OCI-LY7 (cell line): ENCODE data around the gene GID8. TPM values are rescaled to one million over a fixed set of nuclear protein-coding genes. Genes with fewer than 3 reads are reported as not detected.

ENCODE experiments used
- BruUV-seq: library from RNA; stranded (reverse); fragments of 400-500 nt; replicated peaks from 2 replicates; lab custom pipeline; 2021; lab: Mats Ljungman, UMichigan
- CTCF ChIA-PET: fragments of 300-600 bp; sonication (Branson Sonifier 250); formaldehyde crosslinking; loops from one replicate; lab custom pipeline; 2022; ENCODE audit warnings: antibody characterized with exemption; ENCODE audit not compliant: unreplicated experiment; lab: Charles Lee
- POLR2A ChIA-PET: fragments of 300-600 bp; sonication (Branson Sonifier 250); formaldehyde crosslinking; loops from one replicate; lab custom pipeline; 2022; ENCODE audit warnings: antibody characterized with exemption; lab: Charles Lee
- DNase-seq: peaks from one replicate; pipeline ENCODE4 v3.0.0-alpha.2; 2015; ENCODE audit warnings: low spot score
- H2AFZ ChIP-seq: fragments of 200-600 bp; sonication (generic), shearing (Covaris generic); 2 replicates; pipeline ENCODE4 v1.6.1; 2014; ENCODE audit warnings: mild to moderate bottlenecking, antibody characterized with exemption, low read length, moderate library complexity
- H3K27ac ChIP-seq: fragments of 200-600 bp; sonication (generic); 2 replicates; pipeline ENCODE4 v1.5.1; 2014; ENCODE audit warnings: mixed run types, low read depth, mild to moderate bottlenecking, moderate library complexity, low read length, inconsistent platforms; ENCODE audit not compliant: poor library complexity, severe bottlenecking
- H3K36me3 ChIP-seq: fragments of 200-600 bp; sonication (generic); 2 replicates; pipeline ENCODE4 v1.6.1; 2014; ENCODE audit warnings: mild to moderate bottlenecking, antibody characterized with exemption, low read length, moderate library complexity, mixed read lengths; ENCODE audit not compliant: insufficient read depth
- H3K4me1 ChIP-seq: fragments of 200-600 bp; sonication (generic); 2 replicates; pipeline ENCODE4 v1.5.1; 2014; ENCODE audit warnings: mild to moderate bottlenecking, low read length; ENCODE audit not compliant: insufficient read depth, poor library complexity, severe bottlenecking
- H3K4me2 ChIP-seq: fragments of 200-600 bp; sonication (generic); 2 replicates; pipeline ENCODE4 v1.6.1; 2014; ENCODE audit warnings: mild to moderate bottlenecking, low read length
- H3K4me3 ChIP-seq: fragments of 200-600 bp; sonication (generic); 2 replicates; pipeline ENCODE4 v1.5.1; 2014; ENCODE audit warnings: mild to moderate bottlenecking, low read depth, low read length; ENCODE audit not compliant: poor library complexity, severe bottlenecking
- H3K79me2 ChIP-seq: fragments of 200-600 bp; sonication (generic); 2 replicates; pipeline ENCODE4 v1.6.1; 2016; ENCODE audit warnings: low read depth, mild to moderate bottlenecking, low read length, moderate library complexity, mixed read lengths; ENCODE audit not compliant: insufficient read depth
- H3K9me2 ChIP-seq: fragments of 200-600 bp; sonication (generic); 2 replicates; pipeline ENCODE4 v1.6.1; 2016; ENCODE audit warnings: mild to moderate bottlenecking, low read length, mixed read lengths; ENCODE audit not compliant: insufficient read depth
- H3K9me3 ChIP-seq: fragments of 200-600 bp; sonication (generic); 2 replicates; pipeline ENCODE4 v1.6.1; 2014; ENCODE audit warnings: mild to moderate bottlenecking, mixed run types, low read length, mixed read lengths
- H4K20me1 ChIP-seq: fragments of 200-600 bp; sonication (generic); 2 replicates; pipeline ENCODE4 v1.6.1; 2014; ENCODE audit warnings: mild to moderate bottlenecking, antibody characterized with exemption, low read length, moderate library complexity, mixed read lengths; ENCODE audit not compliant: insufficient read depth
- CTCF ChIP-seq: fragments of 200-600 bp; sonication (generic); conservative IDR thresholded peaks from 2 replicates; pipeline ENCODE4 v1.5.1; 2014; ENCODE audit warnings: mild to moderate bottlenecking, antibody characterized with exemption, low read length, moderate library complexity, mixed read lengths
- EZH2phosphoT487 ChIP-seq: fragments of 200-600 bp; sonication (generic); IDR thresholded peaks from 2 replicates; pipeline ENCODE4 v1.6.1; 2018; ENCODE audit warnings: low read depth, borderline replicate concordance, mild to moderate bottlenecking, mixed run types, antibody characterized with exemption, low read length, moderate library complexity, mixed read lengths
- intact Hi-C: fragments of 100-400 bp; cut with micrococcal nuclease; formaldehyde crosslinking; loops from one replicate; pipeline ENCODE4 v1.10.0; 2022; ENCODE audit not compliant: unreplicated experiment
- total RNA-seq, 2 experiments: library from RNA; depleted of rRNA in 1 of 2; stranded (reverse); fragments of >200 nt in 1 of 2; shearing (Covaris generic) in 1 of 2; gene quantifications; 2 replicates each; pipeline ENCODE4 v1.2.3, GENCODE V29; 2014 to 2022

Gene GID8
- total RNA-seq, 2 experiments from 2014 or later, result 28.7 to 47.7 TPM

GRCh38 chr20:62896526-62896925 lies 41.4 kb upstream of the GID8 start:
- Histone ChIP-seq H2AFZ (no peak overlapping the region), H3K27ac (no peak overlapping the region), H3K4me3 (no peak overlapping the region), H3K4me1 (peaks cover 15% of the 10 kb centered on the region), H3K36me3 (peaks cover 73% of the 10 kb centered on the region), H3K4me2 (no peak overlapping the region), H4K20me1 (no peaks in the 10 kb centered on the region), H3K79me2 (no peaks in the 10 kb centered on the region), H3K9me3 (no peaks in the 10 kb centered on the region), H3K9me2 (no peaks in the 10 kb centered on the region)
- ChIA-PET CTCF (no interaction called here), POLR2A (no interaction called here)
- DNase-seq, result no peak
- intact Hi-C loops, result no loop called here
- no TSS peak for BruUV-seq
- no peak for TF ChIP-seq EZH2phosphoT487
- no peak for TF ChIP-seq CTCF

- Histone ChIP-seq H3K4me2 (no peak overlapping the region), H2AFZ (no peak overlapping the region), H4K20me1 (no peaks in the 10 kb centered on the region), H3K79me2 (no peaks in the 10 kb centered on the region), H3K27ac (no peak overlapping the region), H3K9me3 (no peaks in the 10 kb centered on the region), H3K36me3 (peaks cover 73% of the 10 kb centered on the region), H3K9me2 (no peaks in the 10 kb centered on the region), H3K4me3 (no peak overlapping the region), H3K4me1 (peaks cover 15% of the 10 kb centered on the region)
- POLR2A ChIA-PET, result no interaction called here
- BruUV-seq, result no TSS peak
- TF ChIP-seq CTCF (no peak), EZH2phosphoT487 (no peak)
- CTCF ChIA-PET, result no interaction called here
- DNase-seq, result no peak
- intact Hi-C loops, result no loop called here
These were observed 40.3 kb upstream of the GID8 start for GRCh38 chr20:62897666-62898065.

GRCh38 chr20:62898093-62898964 lies 39.6 kb upstream of the GID8 start:
- intact Hi-C loops, result no loop called here
- POLR2A ChIA-PET, result interaction anchor here (1.4 kb wide), 1 partner anchor 55 kb away, joined by 4 read pairs; no protein-coding TSS in a partner anchor

More at GRCh38 chr20:62898093-62898964, 39.6 kb upstream of the GID8 start:
- no peak for DNase-seq
- Histone ChIP-seq H3K4me1 (peaks cover 15% of the 10 kb centered on the region), H3K27ac (no peak overlapping the region), H3K9me3 (no peaks in the 10 kb centered on the region), H3K79me2 (no peaks in the 10 kb centered on the region), H3K4me2 (no peak overlapping the region), H3K4me3 (no peak overlapping the region), H4K20me1 (no peaks in the 10 kb centered on the region), H3K36me3 (peaks cover 73% of the 10 kb centered on the region), H3K9me2 (no peaks in the 10 kb centered on the region), H2AFZ (no peak overlapping the region)
- TF ChIP-seq EZH2phosphoT487 (no peak), CTCF (no peak)
- CTCF ChIA-PET, result no interaction called here
- no TSS peak for BruUV-seq
